Right atrium auricular region (tissue), 2 donors: ENCODE data around the gene EGFL6. TPM values are rescaled to one million over a fixed set of nuclear protein-coding genes. Genes with fewer than 3 reads are reported as not detected.

ENCODE experiments used
- DNase-seq: peaks from one replicate; pipeline ENCODE4 v3.0.0-alpha.2; 2019; ENCODE audit warnings: low spot score
- H3K27ac ChIP-seq, 2 donors: fragments of 200-600 bp; sonication (generic); 1 replicate in 1 of 2; 2 replicates in 1 of 2; pipeline ENCODE4 v1.5.1; 2016 to 2019
- H3K27me3 ChIP-seq, 2 donors: fragments of 200-600 bp; sonication (generic); one replicate each; pipeline versions ENCODE4 v1.5.1 to v1.6.0; 2017 to 2019
- H3K36me3 ChIP-seq: fragments of 200-600 bp; sonication (generic); one replicate; pipeline ENCODE4 v1.5.1; 2016
- H3K4me1 ChIP-seq, 2 donors: fragments of 200-600 bp; sonication (generic); one replicate each; pipeline versions ENCODE4 v1.5.1 to v1.6.0; 2017 to 2019
- H3K4me3 ChIP-seq, 2 donors: fragments of 200-600 bp; sonication (generic); 1 replicate in 1 of 2; 2 replicates in 1 of 2; pipeline ENCODE4 v1.5.1; 2017 to 2019; ENCODE audit warnings: mild to moderate bottlenecking in 1 of 2, moderate library complexity in 1 of 2
- H3K9me3 ChIP-seq, 2 donors: fragments of 200-600 bp; sonication (generic); one replicate each; pipeline ENCODE4 v1.5.1; 2019
- total RNA-seq, 2 donors: library from RNA; depleted of rRNA; stranded (reverse); fragments of >200 nt; gene quantifications; one replicate each; pipeline ENCODE4 v1.1.0, GENCODE V29; 2016
- TF ChIP-seq, protein P1 (sequence below), 2 donors: fragments of 200-600 bp; sonication (generic); IDR thresholded peaks; one replicate each; pipeline ENCODE4 v1.5.1; 2019; ENCODE audit warnings: antibody characterized with exemption in 2 of 2

EGFL6 gene
- total RNA-seq, 2 donors from 2014 or later: not detected

DNA sequence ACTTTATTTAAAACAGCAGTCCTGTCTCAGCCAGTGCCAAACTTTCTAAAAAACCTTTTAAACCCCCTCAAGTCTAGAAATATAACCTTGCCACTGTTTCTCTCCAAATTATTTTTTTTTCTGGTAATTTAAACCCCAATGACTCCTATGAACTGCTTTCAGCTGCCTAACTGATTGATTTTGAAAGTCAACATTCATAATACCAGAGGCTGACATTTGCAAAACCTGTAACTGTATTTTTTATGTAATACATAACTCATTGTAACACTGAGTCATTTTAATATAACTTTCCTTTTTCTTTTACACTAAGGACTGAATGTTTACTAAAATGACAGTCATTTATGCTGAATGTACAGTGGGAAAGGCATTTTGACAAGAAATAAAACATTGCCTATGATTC, 19.1 kb upstream of the EGFL6 start:
- no peak for DNase-seq
- Histone ChIP-seq H3K9me3 (peaks cover 0 to 4% of the 10 kb centered on the region in 2 donors), H3K27me3 (no peaks in the 10 kb centered on the region), H3K4me1 (no peaks in the 10 kb centered on the region), H3K4me3 (no peak overlapping the region), H3K36me3 (no peaks in the 10 kb centered on the region), H3K27ac (no peak overlapping the region)
- TF ChIP-seq, protein P1, sequence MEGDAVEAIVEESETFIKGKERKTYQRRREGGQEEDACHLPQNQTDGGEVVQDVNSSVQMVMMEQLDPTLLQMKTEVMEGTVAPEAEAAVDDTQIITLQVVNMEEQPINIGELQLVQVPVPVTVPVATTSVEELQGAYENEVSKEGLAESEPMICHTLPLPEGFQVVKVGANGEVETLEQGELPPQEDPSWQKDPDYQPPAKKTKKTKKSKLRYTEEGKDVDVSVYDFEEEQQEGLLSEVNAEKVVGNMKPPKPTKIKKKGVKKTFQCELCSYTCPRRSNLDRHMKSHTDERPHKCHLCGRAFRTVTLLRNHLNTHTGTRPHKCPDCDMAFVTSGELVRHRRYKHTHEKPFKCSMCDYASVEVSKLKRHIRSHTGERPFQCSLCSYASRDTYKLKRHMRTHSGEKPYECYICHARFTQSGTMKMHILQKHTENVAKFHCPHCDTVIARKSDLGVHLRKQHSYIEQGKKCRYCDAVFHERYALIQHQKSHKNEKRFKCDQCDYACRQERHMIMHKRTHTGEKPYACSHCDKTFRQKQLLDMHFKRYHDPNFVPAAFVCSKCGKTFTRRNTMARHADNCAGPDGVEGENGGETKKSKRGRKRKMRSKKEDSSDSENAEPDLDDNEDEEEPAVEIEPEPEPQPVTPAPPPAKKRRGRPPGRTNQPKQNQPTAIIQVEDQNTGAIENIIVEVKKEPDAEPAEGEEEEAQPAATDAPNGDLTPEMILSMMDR (IDR thresholded peaks at IDR 0.05): no peak

DNA sequence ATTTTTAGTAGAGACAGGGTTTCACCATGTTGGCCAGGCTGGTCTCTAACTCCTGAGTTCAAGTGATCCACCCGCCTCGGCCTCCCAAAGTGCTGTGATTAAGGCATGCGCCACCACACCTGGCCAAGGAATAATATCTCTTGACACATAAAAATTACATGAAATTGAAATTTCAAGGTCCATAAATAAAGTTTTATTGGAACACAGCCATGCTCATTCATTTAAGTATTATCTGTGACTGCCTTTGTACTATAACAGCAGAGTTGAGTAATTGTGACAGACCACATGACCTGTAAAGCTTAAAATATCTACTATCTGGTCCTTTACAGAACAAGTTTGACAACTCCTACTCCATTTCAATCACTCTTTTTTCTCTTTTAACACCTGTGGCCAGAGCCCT, 17.8 kb upstream of the EGFL6 start:
- TF ChIP-seq, protein P1 (IDR thresholded peaks at IDR 0.05): no peak

DNA sequence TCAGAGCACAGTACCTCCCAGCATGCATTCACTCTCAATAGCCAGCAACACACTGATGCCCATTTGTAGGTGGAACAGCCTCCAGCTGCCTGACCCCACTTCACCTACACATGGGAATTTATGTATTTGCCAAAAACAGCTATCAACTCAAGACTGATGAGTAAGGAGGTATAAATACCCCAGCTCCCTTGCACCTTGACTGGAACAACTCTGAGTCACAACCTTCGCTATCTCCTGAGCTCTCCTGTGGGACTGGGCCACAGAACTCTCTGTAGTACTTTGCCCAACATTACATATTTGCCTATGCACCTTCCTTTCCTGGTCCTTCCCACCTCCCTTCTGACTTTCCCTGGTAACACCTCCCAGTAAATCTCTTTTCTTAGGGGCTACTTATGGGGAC, 16.5 kb upstream of the EGFL6 start:
- no peaks in the 10 kb centered on the region for H3K36me3 ChIP-seq
- TF ChIP-seq, protein P1 (IDR thresholded peaks at IDR 0.05): no peak
- DNase-seq: no peak
- H3K27ac ChIP-seq: no peak overlapping the region
- no peak overlapping the region for H3K4me3 ChIP-seq
- no peaks in the 10 kb centered on the region for H3K4me1 ChIP-seq
- no peaks in the 10 kb centered on the region for H3K27me3 ChIP-seq
- peaks cover 0 to 4% of the 10 kb centered on the region in 2 donors for H3K9me3 ChIP-seq

More for the DNA sequence above, 17.8 kb upstream of the EGFL6 start:
- no peak overlapping the region for H3K27ac ChIP-seq
- peaks cover 0 to 4% of the 10 kb centered on the region in 2 donors for H3K9me3 ChIP-seq
- no peak overlapping the region for H3K4me3 ChIP-seq
- no peak for DNase-seq
- H3K4me1 ChIP-seq: no peaks in the 10 kb centered on the region
- no peaks in the 10 kb centered on the region for H3K27me3 ChIP-seq
- H3K36me3 ChIP-seq: no peaks in the 10 kb centered on the region

DNA sequence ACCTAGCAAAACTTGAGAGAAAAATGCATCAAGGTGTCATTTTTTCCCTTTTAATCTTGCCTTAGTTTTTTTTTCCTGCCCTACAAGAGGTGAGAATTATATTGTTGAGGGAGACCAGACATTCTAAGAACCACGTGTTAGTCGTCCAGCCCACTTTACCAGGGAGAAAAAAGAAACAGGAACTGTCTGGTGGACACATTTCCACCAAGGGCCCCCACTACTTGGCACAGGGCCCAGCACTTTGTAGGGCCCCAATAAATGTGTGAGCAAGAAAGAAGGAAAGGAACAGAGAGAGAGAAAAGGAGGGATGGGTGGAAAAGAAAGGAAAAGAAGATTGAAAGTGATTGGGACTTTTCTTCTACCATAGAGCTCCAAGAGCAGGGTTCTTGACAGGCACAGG, 3.9 kb upstream of the EGFL6 start:
- Histone ChIP-seq H3K4me3 (no peak overlapping the region), H3K27ac (no peak overlapping the region), H3K4me1 (no peaks in the 10 kb centered on the region), H3K9me3 (no peaks in the 10 kb centered on the region), H3K27me3 (peaks cover 0 to 12% of the 10 kb centered on the region in 2 donors), H3K36me3 (no peaks in the 10 kb centered on the region)
- DNase-seq: no peak
- TF ChIP-seq, protein P1 (IDR thresholded peaks at IDR 0.05): no peak

DNA sequence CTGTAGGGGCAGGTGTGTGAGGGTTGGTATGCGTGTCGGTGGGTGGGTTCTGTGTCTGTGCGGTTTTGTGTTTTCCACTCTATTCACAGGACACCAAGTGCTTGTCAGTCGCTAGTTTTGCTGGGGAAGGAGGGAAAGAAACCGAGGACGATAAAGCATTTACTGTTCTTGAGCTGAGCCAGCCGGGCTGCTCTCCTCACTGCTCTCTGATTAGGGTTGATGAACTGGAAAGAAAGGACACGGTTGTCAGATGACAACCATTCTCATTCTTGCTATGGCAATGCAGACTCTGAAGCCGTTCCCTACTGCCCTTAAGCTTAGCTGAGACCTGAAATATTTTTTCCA, 832 bp downstream of the EGFL6 start:
- Histone ChIP-seq H3K4me1 (no peaks in the 10 kb centered on the region), H3K9me3 (peaks cover 0 to 1% of the 10 kb centered on the region in 2 donors), H3K36me3 (no peaks in the 10 kb centered on the region), H3K27ac (no peak overlapping the region), H3K4me3 (no peak overlapping the region), H3K27me3 (peaks cover 0 to 12% of the 10 kb centered on the region in 2 donors)
- TF ChIP-seq, protein P1 (IDR thresholded peaks at IDR 0.05): no peak
- no peak for DNase-seq

DNA sequence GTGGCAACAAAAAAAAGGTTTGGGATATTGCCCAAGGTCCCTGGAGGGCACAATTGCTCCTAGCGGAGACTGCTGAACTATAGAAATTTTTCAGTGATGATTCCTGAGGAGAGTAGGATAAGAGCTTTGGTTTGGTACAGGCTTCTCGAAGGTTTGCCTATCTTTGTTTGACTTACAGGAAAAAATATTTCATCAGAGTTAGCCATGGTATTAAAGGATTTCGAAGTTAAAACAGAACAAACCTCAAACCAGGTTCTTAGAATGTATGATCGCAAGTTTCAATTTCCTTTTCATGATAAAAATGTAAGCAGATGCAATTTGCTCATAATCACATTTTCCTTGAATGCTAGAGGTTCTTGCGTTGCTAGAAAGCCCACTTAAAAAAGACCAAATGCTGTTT, 1.7 kb downstream of the EGFL6 start:
- H3K4me1 ChIP-seq: no peaks in the 10 kb centered on the region
- H3K4me3 ChIP-seq: no peak overlapping the region
- no peaks in the 10 kb centered on the region for H3K36me3 ChIP-seq
- TF ChIP-seq, protein P1 (IDR thresholded peaks at IDR 0.05): no peak
- H3K9me3 ChIP-seq: peaks cover 0 to 5% of the 10 kb centered on the region in 2 donors
- DNase-seq: no peak
- peaks cover 0 to 12% of the 10 kb centered on the region in 2 donors for H3K27me3 ChIP-seq
- H3K27ac ChIP-seq: no peak overlapping the region
